GM12872 (cell line): ENCODE measurements around the gene MAGEL2.

Source experiments
- CTCF ChIP-seq: IDR thresholded peaks from 3 replicates; pipeline ENCODE4 v1.5.1; 2011; ENCODE audit warnings: low read depth, mild to moderate bottlenecking, low read length, moderate library complexity; ENCODE audit not compliant: insufficient read depth

MAGEL2 gene

GRCh38 chr15:23602124-23602523 is 45.5 kb downstream of the MAGEL2 start:
- TF ChIP-seq CTCF, result no peak

DNA sequence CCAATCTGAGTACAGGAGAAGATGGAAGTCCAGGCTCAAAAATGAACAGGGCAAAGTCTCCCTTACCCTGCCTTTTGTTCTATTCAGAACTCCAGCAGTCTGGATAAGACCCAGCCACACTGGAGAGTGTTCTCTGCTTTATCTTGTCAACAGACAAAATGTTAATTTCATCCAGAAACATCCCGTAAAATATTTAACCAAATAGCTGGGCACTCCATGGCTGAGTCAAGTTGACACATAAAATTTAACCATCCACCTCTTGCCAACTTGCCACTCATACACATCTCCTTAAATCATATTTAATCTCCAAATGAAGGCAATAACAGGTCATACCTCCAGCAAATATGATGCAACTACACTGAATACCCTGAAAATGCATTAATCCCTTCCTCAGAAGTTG is 48.6 kb downstream of the MAGEL2 start:
- TF ChIP-seq CTCF, result no peak

DNA sequence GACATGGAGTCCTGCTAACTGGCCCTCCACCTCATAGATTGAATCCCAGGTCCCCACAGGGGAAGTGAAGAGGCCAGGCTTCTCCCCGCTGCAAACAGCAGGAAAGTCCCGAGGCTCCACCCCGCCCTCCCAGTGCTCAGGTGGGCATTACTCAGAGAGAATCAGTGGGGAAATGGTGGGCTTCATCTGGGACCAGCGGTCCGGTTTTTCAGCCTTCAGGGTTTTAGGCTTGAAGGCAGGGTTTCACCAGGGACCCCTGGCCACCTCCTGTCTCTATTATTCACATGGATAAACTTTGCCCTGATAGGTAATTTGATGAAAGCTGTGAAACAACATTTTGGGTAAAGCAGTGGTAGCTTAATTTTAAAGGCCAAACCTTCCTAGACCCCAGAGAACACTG is 50.9 kb downstream of the MAGEL2 start:
- TF ChIP-seq CTCF, result no peak

- no peak for TF ChIP-seq CTCF
Measured at GRCh38 chr15:23595368-23595767, 52.3 kb downstream of the MAGEL2 start.

DNA sequence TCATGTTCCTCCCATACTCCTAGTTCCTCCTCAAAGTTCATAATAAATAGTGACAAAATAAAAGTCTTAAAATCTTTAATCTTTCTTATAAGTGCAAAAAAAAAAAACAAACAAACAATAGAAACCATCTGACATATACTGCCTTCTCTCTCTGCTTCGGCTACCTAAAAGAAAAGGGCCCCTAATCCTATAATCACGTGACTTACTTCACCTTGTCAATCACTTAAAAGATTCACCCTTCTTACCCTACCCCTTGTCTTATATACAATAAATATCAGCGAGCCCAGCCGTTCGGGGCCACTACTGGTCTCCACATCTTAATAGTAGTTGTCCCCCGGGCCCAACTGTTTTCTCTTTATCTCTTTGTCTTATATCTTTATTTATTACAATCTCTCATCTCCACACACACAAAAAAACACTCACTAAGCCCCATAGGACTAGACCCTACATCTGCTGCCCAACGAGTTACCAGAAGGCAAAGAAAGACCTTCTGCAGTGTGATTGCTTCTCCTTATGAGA is 53.4 kb downstream of the MAGEL2 start:
- TF ChIP-seq CTCF, result no peak
